Upper lobe of left lung (tissue), 6 donors: ENCODE measurements around the gene RD3L. TPM values are rescaled to one million over a fixed set of nuclear protein-coding genes. Genes with fewer than 3 reads are reported as not detected.

Experiments
- ATAC-seq, 2 donors: fragments of 200-7000 bp; cut with Tn5 transposase; one replicate each; pipeline ENCODE4 v1.9.1; 2022; ENCODE audit warnings: mild to moderate bottlenecking in 2 of 2, moderate library complexity in 2 of 2; ENCODE audit not compliant: low FRiP score in 2 of 2
- DNase-seq, 2 donors: peaks; one replicate each; pipeline ENCODE4 v3.0.0-alpha.2; 2019 to 2020
- H3K27ac ChIP-seq, 4 donors: fragments of 200-600 bp; sonication (generic); one replicate each; pipeline ENCODE4 v1.5.1; 2016 to 2019
- H3K27me3 ChIP-seq, 4 donors: fragments of 200-600 bp; sonication (generic); one replicate each; pipeline ENCODE4 v1.5.1; 2017 to 2019
- H3K36me3 ChIP-seq, 4 donors: fragments of 200-600 bp; sonication (generic); one replicate each; pipeline ENCODE4 v1.5.1; 2016 to 2019
- H3K4me1 ChIP-seq, 4 donors: fragments of 200-600 bp; sonication (generic); one replicate each; pipeline ENCODE4 v1.5.1; 2018 to 2019
- H3K4me3 ChIP-seq, 4 donors: fragments of 200-600 bp; sonication (generic); one replicate each; pipeline ENCODE4 v1.5.1; 2017 to 2019; ENCODE audit warnings: mild to moderate bottlenecking in 2 of 4, moderate library complexity in 1 of 4
- H3K9me3 ChIP-seq, 4 donors: fragments of 200-600 bp; sonication (generic); one replicate each; pipeline ENCODE4 v1.5.1; 2018 to 2019
- CTCF ChIP-seq, 6 experiments: fragments of 450-650 bp in 4 of 6; fragments of 200-600 bp in 2 of 6; sonication (generic) in 2 of 6; IDR thresholded peaks; one replicate each; pipeline ENCODE4 v1.5.1; 2016 to 2019; ENCODE audit warnings: antibody characterized with exemption in 6 of 6
- EP300 ChIP-seq, 4 donors: sonication (generic); formaldehyde crosslinking; IDR thresholded peaks; one replicate each; pipeline ENCODE4 v1.5.1; 2017; ENCODE audit warnings: antibody characterized with exemption in 4 of 4, control low read depth in 2 of 4
- POLR2A ChIP-seq, 4 donors: fragments of 450-650 bp; IDR thresholded peaks; one replicate each; pipeline ENCODE4 v1.5.1; 2016 to 2017; ENCODE audit warnings: antibody characterized with exemption in 4 of 4, mild to moderate bottlenecking in 2 of 4
- POLR2AphosphoS5 ChIP-seq, 2 donors: sonication (generic); formaldehyde crosslinking; IDR thresholded peaks; one replicate each; pipeline ENCODE4 v1.5.1; 2017; ENCODE audit warnings: antibody characterized with exemption in 2 of 2
- WGBS, 2 donors: methylation state at CpG; one replicate each; pipeline ENCODE4 v1.1.5; 2017 to 2018; 5-methylcytosine and 5-hydroxymethylcytosine counted together
- total RNA-seq, 6 donors: library from RNA; depleted of rRNA in 4 of 6; stranded (reverse); fragments of >200 nt in 4 of 6; gene quantifications; one replicate each; pipeline versions ENCODE4 v1.1.0 to v1.2.1, GENCODE V29; 2016 to 2021
- donor health status: DM: no; HTN: no; CAD: no; lungs with moderate emphysema.
- donor health status: DM: no; HTN: yes; CAD: no; lungs with severe emphysema.

Gene RD3L
- total RNA-seq, 6 donors from 2014 or later = not detected

- H3K4me1 ChIP-seq = no peaks in the 10 kb centered on the region
- H3K9me3 ChIP-seq = no peaks in the 10 kb centered on the region
- WGBS, 2 donors = 59 to 75% methylated on average over 3 of the region's 3 CpGs
- no peak overlapping the region for H3K4me3 ChIP-seq
- DNase-seq (no peak), ATAC-seq (no peak)
- no peaks in the 10 kb centered on the region for H3K36me3 ChIP-seq
- no peak for TF ChIP-seq EP300 (IDR thresholded peaks at IDR 0.05)
- TF ChIP-seq POLR2A (IDR thresholded peaks at IDR 0.05) = no peak
- TF ChIP-seq POLR2AphosphoS5 (IDR thresholded peaks at IDR 0.05) = no peak
- no peak for TF ChIP-seq CTCF (IDR thresholded peaks at IDR 0.05)
- no peaks in the 10 kb centered on the region for H3K27me3 ChIP-seq
- H3K27ac ChIP-seq = peak overlapping the region in 3 of 4 donors; percentile 42 to 55 (median 54)
These were observed 10.9 kb downstream of the RD3L start for GRCh38 chr14:103931422-103931821.

- DNase-seq (no peak), ATAC-seq (no peak)
- Histone ChIP-seq H3K4me3 (no peak overlapping the region), H3K4me1 (no peaks in the 10 kb centered on the region), H3K9me3 (no peaks in the 10 kb centered on the region), H3K27me3 (no peaks in the 10 kb centered on the region), H3K27ac (peak overlapping the region in 1 of 4 donors; percentile 8), H3K36me3 (no peaks in the 10 kb centered on the region)
- WGBS, 2 donors = 58 to 71% methylated on average over 14 of the region's 14 CpGs
- TF ChIP-seq CTCF (IDR thresholded peaks at IDR 0.05) (no peak), POLR2AphosphoS5 (IDR thresholded peaks at IDR 0.05) (no peak), EP300 (IDR thresholded peaks at IDR 0.05) (no peak), POLR2A (IDR thresholded peaks at IDR 0.05) (no peak)
These were observed 12.2 kb downstream of the RD3L start for GRCh38 chr14:103930051-103930604.

GRCh38 chr14:103928011-103928890 is 14.1 kb downstream of the RD3L start, which contains the start of gene TDRD9:
TSS of gene TDRD9 (plus strand) at chr14:103928456. CDS start at chr14:103928510, 54 bp downstream.
- TF ChIP-seq CTCF (IDR thresholded peaks at IDR 0.05) (no peak), POLR2AphosphoS5 (IDR thresholded peaks at IDR 0.05) (no peak), POLR2A (IDR thresholded peaks at IDR 0.05) (no peak)
- Histone ChIP-seq H3K4me3 (peak within 1 kb of the TSS in 2 of 4 donors; percentile 7 to 16), H3K9me3 (no peaks in the 10 kb centered on the region), H3K27ac (no peak within 1 kb of the TSS), H3K36me3 (no peaks in the 10 kb centered on the region), H3K27me3 (no peaks in the 10 kb centered on the region), H3K4me1 (no peaks in the 10 kb centered on the region)
- DNase-seq (peak in 1 of 2 donors; percentile 79), ATAC-seq (no peak)
- WGBS, 2 donors = 82 to 85% methylated on average over 30 to 40 of the region's 97 CpGs

- TF ChIP-seq EP300 (IDR thresholded peaks at IDR 0.05) = no peak
- TF ChIP-seq POLR2A (IDR thresholded peaks at IDR 0.05) = no peak
- no peak for TF ChIP-seq POLR2AphosphoS5 (IDR thresholded peaks at IDR 0.05)
- TF ChIP-seq CTCF (IDR thresholded peaks at IDR 0.05) = no peak
- Histone ChIP-seq H3K27ac (no peak overlapping the region), H3K9me3 (no peaks in the 10 kb centered on the region), H3K4me3 (no peak overlapping the region), H3K36me3 (no peaks in the 10 kb centered on the region), H3K4me1 (no peaks in the 10 kb centered on the region), H3K27me3 (no peaks in the 10 kb centered on the region)
- DNase-seq (no peak), ATAC-seq (no peak)
- WGBS, 2 donors = 89 to 90% methylated on average over 18 of the region's 18 CpGs
These were observed 14.8 kb downstream of the RD3L start for GRCh38 chr14:103927566-103927965.
